Endothelial cell of umbilical vein (primary cell): ENCODE data around the gene PLP2.

Experiments used
- CTCF ChIP-seq, 2 donors: IDR thresholded peaks; 1 replicate in 1 of 2; 2 replicates in 1 of 2; pipeline ENCODE4 v1.5.1; 2011; ENCODE audit warnings: low read length in 2 of 2, mild to moderate bottlenecking in 2 of 2, moderate library complexity in 2 of 2, control low read depth in 1 of 2, inconsistent platforms in 1 of 2, low read depth in 1 of 2; ENCODE audit not compliant: insufficient read depth in 1 of 2; ENCODE audit errors: extremely low read depth in 1 of 2
- POLR2A ChIP-seq: IDR thresholded peaks from 2 replicates; pipeline ENCODE4 v1.6.1; 2012; ENCODE audit warnings: low read depth, mild to moderate bottlenecking, control low read depth, low read length

- TF ChIP-seq POLR2A = no peak
- TF ChIP-seq CTCF (IDR thresholded peaks at IDR 0.05; ENCODE audit: extremely low read depth in 1 of 2, insufficient read depth in 1 of 2, low read depth in 1 of 2, low read length in 2 of 2) = no peak
Observed at GRCh38 chrX:49167740-49168108, 4.0 kb upstream of the PLP2 start.
